Glutamatergic neuron (in vitro differentiated cells): ENCODE data around the gene CIB1. TPM values are rescaled to one million over a fixed set of nuclear protein-coding genes. Genes with fewer than 3 reads are reported as not detected.
"Not testable (repeated sequence)": the region's sequence is repeated elsewhere in the genome, so short reads cannot be mapped to it uniquely, and the experiment has no call there.

Source experiments
- DNase-seq: peaks from one replicate; pipeline ENCODE4 v3.0.0; 2022
- H3K27ac Mint-ChIP-seq: one replicate; pipeline ENCODE4 v1.8.0; 2020; ENCODE audit warnings: mild to moderate bottlenecking, mixed read lengths, inconsistent platforms; ENCODE audit not compliant: unreplicated experiment
- H3K27me3 Mint-ChIP-seq: one replicate; pipeline ENCODE4 v1.8.0; 2020; ENCODE audit warnings: mild to moderate bottlenecking, moderate library complexity, mixed read lengths, inconsistent platforms; ENCODE audit not compliant: unreplicated experiment
- H3K36me3 Mint-ChIP-seq: one replicate; pipeline ENCODE4 v1.8.0; 2020; ENCODE audit warnings: mild to moderate bottlenecking, mixed read lengths, inconsistent platforms; ENCODE audit not compliant: unreplicated experiment
- H3K4me1 Mint-ChIP-seq: one replicate; pipeline ENCODE4 v1.8.0; 2020; ENCODE audit warnings: mild to moderate bottlenecking, low read depth, mixed read lengths, inconsistent platforms; ENCODE audit not compliant: unreplicated experiment
- H3K4me3 Mint-ChIP-seq: one replicate; pipeline ENCODE4 v1.8.0; 2020; ENCODE audit warnings: mild to moderate bottlenecking, mixed read lengths, inconsistent platforms; ENCODE audit not compliant: unreplicated experiment
- H3K9me3 Mint-ChIP-seq: one replicate; pipeline ENCODE4 v1.8.0; 2020; ENCODE audit warnings: mild to moderate bottlenecking, moderate library complexity, mixed read lengths, inconsistent platforms; ENCODE audit not compliant: unreplicated experiment
- total RNA-seq: library from RNA; stranded (reverse); fragmentation: NEBNext Ultra II Directional; extraction: Animal tissue kit (Norgen Biotek cat#: 25700); gene quantifications from one replicate; pipeline ENCODE4 v1.2.1, GENCODE V29; 2021; ENCODE audit not compliant: unreplicated experiment
- TF ChIP-seq, protein P1 (sequence below): fragments of 200-600 bp; sonication (generic); IDR thresholded peaks from one replicate; pipeline ENCODE4 v1.5.0; 2021; ENCODE audit not compliant: partially characterized antibody, unreplicated experiment

CIB1 gene
- total RNA-seq, 1 donor from 2014 or later = 8.0 TPM

DNA sequence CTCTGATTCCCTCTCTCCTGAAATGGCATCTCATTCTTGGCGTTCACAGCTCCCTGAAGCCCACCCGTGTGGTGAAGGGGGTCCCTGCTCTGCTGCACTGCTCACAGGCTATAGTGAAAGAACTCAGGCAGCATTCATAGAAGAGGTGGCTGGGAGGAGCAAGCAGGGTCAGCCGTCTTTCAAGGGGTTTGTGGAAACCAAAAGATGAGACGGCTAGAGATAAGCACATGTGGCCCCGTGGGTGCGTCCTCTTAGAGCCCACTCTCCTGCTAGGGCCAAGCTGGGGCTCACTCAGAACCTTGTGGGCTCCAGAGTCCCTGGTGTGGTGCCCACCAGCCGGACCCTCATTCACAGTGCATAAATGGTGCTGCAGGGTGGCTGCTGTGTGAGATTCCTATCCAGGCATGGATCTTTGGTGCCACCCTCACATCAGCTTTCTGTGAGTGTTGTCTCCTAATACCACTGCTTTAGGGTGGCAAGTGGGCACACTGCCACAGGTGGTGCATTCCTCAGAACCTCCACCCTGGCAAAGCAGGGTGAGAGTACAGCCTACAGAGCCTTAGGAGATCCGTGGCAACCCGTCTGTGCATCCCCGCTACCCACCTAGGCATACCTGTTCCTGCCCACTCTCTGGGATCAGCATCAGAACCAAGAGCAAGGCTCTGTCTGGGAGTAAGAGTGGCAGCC, 43.8 kb downstream of the CIB1 start:
- Mint-ChIP-seq H3K4me1 (peaks cover 13% of the 10 kb centered on the region), H3K27me3 (peaks cover 5% of the 10 kb centered on the region), H3K9me3 (peaks cover 4% of the 10 kb centered on the region), H3K36me3 (no peaks in the 10 kb centered on the region), H3K4me3 (no peak overlapping the region), H3K27ac (no peak overlapping the region)
- no peak for DNase-seq
- TF ChIP-seq, protein P1, sequence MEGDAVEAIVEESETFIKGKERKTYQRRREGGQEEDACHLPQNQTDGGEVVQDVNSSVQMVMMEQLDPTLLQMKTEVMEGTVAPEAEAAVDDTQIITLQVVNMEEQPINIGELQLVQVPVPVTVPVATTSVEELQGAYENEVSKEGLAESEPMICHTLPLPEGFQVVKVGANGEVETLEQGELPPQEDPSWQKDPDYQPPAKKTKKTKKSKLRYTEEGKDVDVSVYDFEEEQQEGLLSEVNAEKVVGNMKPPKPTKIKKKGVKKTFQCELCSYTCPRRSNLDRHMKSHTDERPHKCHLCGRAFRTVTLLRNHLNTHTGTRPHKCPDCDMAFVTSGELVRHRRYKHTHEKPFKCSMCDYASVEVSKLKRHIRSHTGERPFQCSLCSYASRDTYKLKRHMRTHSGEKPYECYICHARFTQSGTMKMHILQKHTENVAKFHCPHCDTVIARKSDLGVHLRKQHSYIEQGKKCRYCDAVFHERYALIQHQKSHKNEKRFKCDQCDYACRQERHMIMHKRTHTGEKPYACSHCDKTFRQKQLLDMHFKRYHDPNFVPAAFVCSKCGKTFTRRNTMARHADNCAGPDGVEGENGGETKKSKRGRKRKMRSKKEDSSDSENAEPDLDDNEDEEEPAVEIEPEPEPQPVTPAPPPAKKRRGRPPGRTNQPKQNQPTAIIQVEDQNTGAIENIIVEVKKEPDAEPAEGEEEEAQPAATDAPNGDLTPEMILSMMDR = no peak

DNA sequence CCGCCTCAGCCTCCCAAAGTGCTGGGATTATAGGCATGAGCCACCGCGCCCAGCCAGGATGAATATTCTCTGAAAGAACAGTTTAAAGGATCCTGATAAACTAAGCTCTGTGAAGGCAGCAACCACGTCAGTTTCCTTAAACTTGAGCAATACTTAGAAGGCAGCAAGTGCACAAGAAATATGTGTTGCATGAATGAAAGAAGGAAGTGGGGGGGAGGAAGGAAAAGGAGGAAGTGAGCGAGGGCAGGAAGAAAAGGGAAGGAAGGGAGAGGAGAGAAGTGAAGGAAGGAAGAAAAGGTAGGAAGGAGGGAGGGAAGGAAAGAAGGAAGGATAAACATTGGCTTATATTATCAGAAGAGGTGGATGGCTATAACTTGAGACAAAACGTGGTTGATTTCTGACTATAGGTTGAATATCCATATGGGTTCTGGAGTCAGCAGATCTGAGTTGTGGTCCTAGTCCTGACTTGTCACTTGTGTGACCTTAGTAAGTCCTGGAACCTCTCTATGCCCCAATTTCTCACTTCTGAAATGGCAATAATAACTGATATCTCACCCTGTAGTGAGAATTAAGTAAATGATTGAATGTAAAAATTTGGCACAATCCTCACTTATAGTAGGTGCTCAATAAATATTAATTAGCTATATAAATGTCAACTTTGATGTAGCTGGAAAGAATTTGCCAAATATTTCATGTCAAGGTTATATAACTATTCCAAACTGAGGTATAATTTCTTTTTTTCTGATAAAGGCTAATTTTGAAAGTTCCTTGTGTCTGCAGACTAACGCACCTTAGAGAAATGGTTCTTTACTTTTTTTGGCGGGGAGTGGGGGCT, 44.6 kb downstream of the CIB1 start:
- Mint-ChIP-seq H3K9me3 (peaks cover 4% of the 10 kb centered on the region), H3K27ac (no peak overlapping the region), H3K36me3 (no peaks in the 10 kb centered on the region), H3K27me3 (peaks cover 2% of the 10 kb centered on the region), H3K4me1 (peaks cover 13% of the 10 kb centered on the region), H3K4me3 (no peak overlapping the region)
- TF ChIP-seq, protein P1 = no peak
- DNase-seq = no peak

GRCh38 chr15:90188065-90188464, 45.7 kb downstream of the CIB1 start:
- not testable (repeated sequence) for H3K9me3 Mint-ChIP-seq, H3K27me3 Mint-ChIP-seq, H3K4me3 Mint-ChIP-seq, H3K27ac Mint-ChIP-seq, DNase-seq, H3K36me3 Mint-ChIP-seq
- peaks cover 11% of the 10 kb centered on the region for H3K4me1 Mint-ChIP-seq

DNA sequence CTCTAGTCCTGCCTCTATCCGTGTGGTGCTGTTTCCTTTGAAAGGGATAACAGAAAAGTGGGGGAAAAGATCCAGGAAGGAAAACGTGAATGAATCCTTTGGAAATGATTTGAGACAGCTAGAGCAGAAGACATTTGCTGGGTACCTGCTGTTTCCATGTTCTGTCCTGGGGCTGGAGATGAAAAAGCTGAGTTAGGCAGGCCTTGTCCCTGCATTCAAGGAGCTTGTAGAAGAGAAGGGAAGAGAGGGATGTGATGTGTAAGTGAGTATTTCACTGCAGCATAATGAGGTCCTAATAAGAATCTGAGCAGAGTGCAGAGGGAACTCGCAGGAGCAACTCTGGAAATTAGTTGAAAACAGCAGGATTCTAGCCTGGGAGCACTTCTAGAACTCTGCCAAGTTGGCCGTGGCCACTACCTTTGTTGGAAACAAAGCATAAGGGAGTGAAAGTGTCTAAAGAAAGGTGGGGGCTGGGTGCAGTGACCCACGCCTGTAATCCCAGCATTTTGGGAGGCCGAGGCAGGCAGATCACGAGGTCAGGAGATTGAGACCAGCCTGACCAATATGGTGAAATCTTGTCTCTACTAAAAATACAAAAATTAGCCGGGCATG, 46.4 kb downstream of the CIB1 start:
- peaks cover 2% of the 10 kb centered on the region for H3K27me3 Mint-ChIP-seq
- H3K4me1 Mint-ChIP-seq = peaks cover 7% of the 10 kb centered on the region
- H3K9me3 Mint-ChIP-seq = peaks cover 3% of the 10 kb centered on the region
- DNase-seq = no peak
- no peak overlapping the region for H3K4me3 Mint-ChIP-seq
- no peaks in the 10 kb centered on the region for H3K36me3 Mint-ChIP-seq
- H3K27ac Mint-ChIP-seq = peak overlapping the region; percentile 19
- TF ChIP-seq, protein P1 = no peak

DNA sequence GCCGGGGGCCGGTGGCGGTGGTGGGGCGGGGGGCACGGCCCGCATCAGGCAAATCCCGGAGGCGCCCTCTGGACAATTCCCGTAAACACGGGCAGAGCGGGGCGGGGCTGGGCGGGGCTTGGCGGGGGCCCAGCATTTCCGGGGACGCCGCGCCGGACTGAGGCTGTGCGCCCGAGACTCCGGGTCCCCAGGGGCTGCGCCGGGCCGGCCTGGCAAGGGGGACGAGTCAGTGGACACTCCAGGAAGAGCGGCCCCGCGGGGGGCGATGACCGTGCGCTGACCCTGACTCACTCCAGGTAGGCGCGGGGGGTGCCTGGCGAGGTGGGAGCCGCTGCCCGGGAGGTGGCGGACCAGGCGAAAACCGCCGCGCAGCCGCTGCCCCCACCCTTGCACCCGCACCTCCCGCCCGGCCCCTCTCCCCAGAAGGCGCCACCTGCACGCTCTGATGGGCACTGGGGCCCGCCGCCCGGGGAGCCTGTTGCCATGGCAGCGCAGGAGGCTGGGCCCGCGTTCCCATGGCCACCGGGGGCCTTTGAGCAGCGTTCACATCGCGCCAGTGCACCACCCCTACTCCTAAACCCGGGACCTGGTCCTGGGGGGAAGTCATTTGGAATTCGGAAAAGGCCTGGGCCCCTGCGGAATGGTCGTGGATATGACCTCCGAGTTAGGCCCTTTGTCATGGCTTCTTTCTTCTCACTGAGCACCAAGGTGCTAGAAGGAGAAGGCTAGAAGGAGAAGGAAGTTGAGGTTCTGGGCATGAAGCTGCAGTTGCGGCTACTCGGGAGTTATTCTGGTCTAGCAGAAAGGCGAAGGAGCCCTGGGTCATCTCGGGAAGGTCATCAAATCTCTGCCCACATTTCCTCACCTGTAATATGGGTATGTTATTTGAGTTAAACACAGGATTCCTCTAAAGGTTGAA, 48.7 kb downstream of the CIB1 start:
- Mint-ChIP-seq H3K4me1 (peaks cover 3% of the 10 kb centered on the region), H3K4me3 (peak overlapping the region; percentile 81), H3K27ac (no peak overlapping the region), H3K36me3 (no peaks in the 10 kb centered on the region), H3K27me3 (peaks cover 2% of the 10 kb centered on the region), H3K9me3 (no peaks in the 10 kb centered on the region)
- peak; percentile 72 for DNase-seq
- TF ChIP-seq, protein P1 = no peak
